RWPE1 (cell line): ENCODE results near the gene CATSPER4.

ENCODE experiments used
- CTCF ChIA-PET: fragments of 350-600 bp; sonication (Branson Sonifier 250); formaldehyde crosslinking; extraction: SDS; loops from one replicate; lab custom pipeline; 2021; lab: Yijun Ruan, JAX
- POLR2A ChIA-PET: fragments of 400-600 bp; formaldehyde crosslinking; extraction: SDS; loops from one replicate; lab custom pipeline; 2020; ENCODE audit warnings: antibody characterized with exemption; ENCODE audit not compliant: low non-redundant PET; lab: Yijun Ruan, JAX
- DNase-seq: peaks from one replicate; pipeline ENCODE4 v3.0.0; 2012; ENCODE audit warnings: low spot score
- H3K27ac ChIP-seq: fragments of 450-650 bp; 2 replicates; pipeline ENCODE4 v1.5.1; 2017
- CTCF ChIP-seq: fragments of 450-650 bp; conservative IDR thresholded peaks from 2 replicates; pipeline ENCODE4 v1.5.1; 2017; ENCODE audit warnings: low read depth, mild to moderate bottlenecking

CATSPER4 gene

GRCh38 chr1:26164036-26164860, 26.2 kb upstream of the CATSPER4 start:
- ChIA-PET CTCF (interaction anchor here (0.6 to 1.2 kb wide), 9 partner anchors 19 to 902 kb away, joined by 3 to 6 read pairs (median 3); partner anchors contain the start of gene CEP85), POLR2A (no interaction called here)
- DNase-seq, result no peak
- no peak overlapping the region for H3K27ac ChIP-seq
- peak; percentile 91 for TF ChIP-seq CTCF

- ChIA-PET CTCF (interaction anchor here (0.7 to 1.2 kb wide), 3 partner anchors 60 to 223 kb away, joined by 3 to 4 read pairs (median 4); partner anchors contain the start of gene CEP85), POLR2A (no interaction called here)
- TF ChIP-seq CTCF, result no peak
- no peak overlapping the region for H3K27ac ChIP-seq
- no peak for DNase-seq
Measured at GRCh38 chr1:26164861-26165842, 25.2 kb upstream of the CATSPER4 start.

GRCh38 chr1:26166719-26167281, 23.6 kb upstream of the CATSPER4 start:
- ChIA-PET POLR2A (no interaction called here), CTCF (interaction anchor here (0.6 kb wide), 1 partner anchor 242 kb away, joined by 4 read pairs; no protein-coding TSS in a partner anchor)
- no peak overlapping the region for H3K27ac ChIP-seq
- no peak for DNase-seq
- no peak for TF ChIP-seq CTCF

GRCh38 chr1:26168410-26169197, 21.8 kb upstream of the CATSPER4 start, which contains the start of gene C1orf232:
Gene C1orf232, minus strand, starts transcription at chr1:26168963. Its CDS starts 464 bp downstream, at chr1:26168499.
- ChIA-PET POLR2A (interaction anchor here (0.5 to 1.0 kb wide), 2 partner anchors 65 to 228 kb away, joined by 3 to 5 read pairs; partner anchors contain the start of gene CEP85), CTCF (interaction anchor here (0.5 to 0.7 kb wide), 3 partner anchors 64 to 402 kb away, joined by 3 to 4 read pairs (median 3); no protein-coding TSS in a partner anchor)
- TF ChIP-seq CTCF, result no peak

GRCh38 chr1:26169198-26169554, 21.2 kb upstream of the CATSPER4 start:
- DNase-seq, result no peak
- ChIA-PET POLR2A (interaction anchor here (0.5 to 1.0 kb wide), 2 partner anchors 64 to 228 kb away, joined by 3 to 5 read pairs; partner anchors contain the start of gene CEP85), CTCF (interaction anchor here (0.5 to 1.6 kb wide), 13 partner anchors 8 to 401 kb away, joined by 3 to 15 read pairs (median 4); partner anchors contain the start of gene CEP85)
- peak overlapping the region; percentile 55 for H3K27ac ChIP-seq
- TF ChIP-seq CTCF, result no peak

More at GRCh38 chr1:26168410-26169197, 21.8 kb upstream of the CATSPER4 start, which contains the start of gene C1orf232:
- peak within 1 kb of the TSS; percentile 55 for H3K27ac ChIP-seq
- no peak for DNase-seq
